ENCODE results near the gene ATIC.

Gene ATIC

DNA sequence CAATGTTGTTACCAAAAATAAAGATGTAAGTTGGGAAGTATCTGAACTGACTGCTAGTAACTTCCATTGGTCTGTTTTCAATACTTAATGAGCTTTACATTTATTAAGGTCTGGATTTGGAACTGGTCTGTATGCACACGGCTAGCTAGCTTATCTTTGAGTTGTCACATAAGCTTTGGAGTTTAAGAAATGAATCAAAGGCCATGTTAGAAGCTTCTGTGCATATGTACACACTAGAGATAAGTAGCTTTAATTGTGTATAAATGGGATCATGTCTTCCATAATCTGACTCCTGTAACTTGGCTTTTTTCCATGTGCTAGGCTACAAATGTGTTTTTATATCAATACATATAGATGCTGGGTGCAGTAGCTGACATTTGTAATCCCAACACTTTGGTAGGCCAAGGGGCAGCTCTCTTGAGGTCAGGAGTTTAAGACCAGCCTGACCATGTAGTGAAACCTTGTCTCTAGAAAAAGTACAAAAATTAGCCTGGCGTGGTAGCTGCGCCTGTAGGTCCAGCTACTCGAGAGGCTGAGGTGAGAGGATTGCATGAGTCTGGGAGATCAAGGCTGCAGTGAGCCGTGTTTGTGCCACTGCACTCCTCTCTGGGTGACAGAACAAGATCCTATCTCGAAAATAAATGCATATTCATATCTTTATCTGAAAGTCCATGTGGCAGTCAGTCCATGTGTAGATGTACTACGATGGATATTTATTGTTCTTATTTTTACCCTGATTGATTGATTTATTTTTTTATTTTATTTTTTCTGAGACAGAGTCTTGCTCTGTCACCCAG is 27.2 kb downstream of the ATIC start:
- TF ChIP-seq Cebpa-rat (IDR thresholded peaks at IDR 0.05) = no peak
- Histone ChIP-seq H3K4me2 (no peak overlapping the region), H3K9me3 (no peaks in the 10 kb centered on the region), H3K4me1 (no peaks in the 10 kb centered on the region), H3K9ac (no peak overlapping the region), H3K4me3 (no peak overlapping the region), H4K20me1 (peaks cover 6% of the 10 kb centered on the region; the same call in 1 of the 2 replicates), H3K27ac (no peak overlapping the region), H3K27me3 (no peaks in the 10 kb centered on the region), H3K36me3 (peaks cover 98% of the 10 kb centered on the region)

DNA sequence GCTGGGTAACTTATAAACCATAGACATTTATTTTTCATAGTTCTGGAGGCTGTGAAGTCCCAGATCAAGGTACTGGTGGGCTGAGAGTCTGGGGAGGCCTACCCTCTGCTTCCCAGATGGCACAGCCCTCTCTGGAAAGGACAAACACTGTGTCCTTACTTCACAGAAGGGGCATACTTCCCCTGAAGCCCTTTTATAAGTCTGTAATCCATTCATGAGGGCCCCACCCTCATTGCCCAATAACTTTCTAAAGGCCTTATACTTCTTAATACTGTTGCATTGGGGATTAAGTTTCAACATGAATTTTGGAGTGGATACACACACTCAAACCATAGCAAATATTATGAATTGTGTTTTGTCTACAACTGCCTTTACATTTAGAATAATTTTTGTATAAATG is 36.0 kb downstream of the ATIC start:
- Histone ChIP-seq H3K4me2 (no peak overlapping the region), H3K4me3 (no peak overlapping the region), H3K9me3 (no peaks in the 10 kb centered on the region), H3K27ac (no peak overlapping the region), H3K36me3 (peaks cover 92% of the 10 kb centered on the region), H3K9ac (no peak overlapping the region), H4K20me1 (no peaks in the 10 kb centered on the region; the same call in 1 of the 2 replicates), H3K4me1 (no peaks in the 10 kb centered on the region), H3K27me3 (no peaks in the 10 kb centered on the region)
- no peak for TF ChIP-seq Cebpa-rat (IDR thresholded peaks at IDR 0.05)

- no peaks in the 10 kb centered on the region for H4K20me1 ChIP-seq
- H3K4me3 ChIP-seq = no peak overlapping the region
- H3K4me1 ChIP-seq = no peaks in the 10 kb centered on the region
- H3K27ac ChIP-seq = no peak overlapping the region
- H3K4me2 ChIP-seq = no peak overlapping the region
- peaks cover 74% of the 10 kb centered on the region for H3K36me3 ChIP-seq
- no peak for TF ChIP-seq Cebpa-rat (IDR thresholded peaks at IDR 0.05)
- no peaks in the 10 kb centered on the region for H3K27me3 ChIP-seq
- no peak overlapping the region for H3K9ac ChIP-seq
- H3K9me3 ChIP-seq = no peaks in the 10 kb centered on the region
These were observed 40.7 kb downstream of the ATIC start for GRCh38 chr2:215352602-215353001.

DNA sequence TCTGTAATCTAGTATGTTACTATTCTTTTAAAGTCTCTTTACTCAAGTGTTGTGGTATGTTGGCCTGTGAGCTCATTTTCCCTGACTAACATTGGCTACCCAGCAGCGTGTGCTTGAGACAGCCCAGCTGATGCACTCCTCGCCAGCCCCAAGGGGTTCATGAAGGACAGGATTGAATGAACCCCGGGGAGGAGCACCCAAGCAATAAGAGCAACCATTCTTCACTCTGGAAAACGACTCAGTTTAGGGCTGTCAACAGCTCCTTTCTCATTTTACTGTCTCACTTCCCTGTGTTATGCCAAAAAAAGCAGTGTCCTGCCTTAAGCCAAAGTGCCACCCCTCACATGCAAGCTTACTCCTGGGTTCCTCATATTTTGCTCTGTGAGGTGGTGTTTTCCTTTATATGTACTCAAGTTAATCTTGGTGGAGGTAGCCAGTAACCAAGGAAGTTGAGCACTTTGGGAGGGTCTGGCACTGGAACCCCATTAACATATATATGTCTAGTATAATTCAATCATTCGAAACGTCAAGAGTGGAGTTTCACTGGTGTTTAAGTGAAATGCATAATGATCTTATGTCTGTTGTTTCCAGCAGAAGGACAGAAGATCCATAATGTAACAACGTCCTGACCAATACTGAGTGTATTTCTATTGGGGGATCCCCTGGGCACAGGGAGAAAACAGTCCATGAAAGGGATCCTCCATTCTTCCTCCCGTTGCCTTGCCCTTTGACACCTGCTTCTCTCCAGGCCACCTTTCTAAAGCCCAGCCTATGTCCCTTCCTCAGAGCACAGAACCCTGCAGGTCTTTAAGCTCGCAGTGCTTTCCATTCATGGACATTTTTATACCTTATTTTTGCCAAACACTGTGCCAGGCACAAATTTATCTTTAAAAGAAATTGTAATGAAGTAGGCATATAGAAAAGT is 43.2 kb downstream of the ATIC start:
- no peaks in the 10 kb centered on the region for H3K4me1 ChIP-seq
- H3K4me2 ChIP-seq = no peak overlapping the region
- H3K9ac ChIP-seq = no peak overlapping the region
- no peaks in the 10 kb centered on the region for H4K20me1 ChIP-seq
- H3K27me3 ChIP-seq = no peaks in the 10 kb centered on the region
- no peak overlapping the region for H3K4me3 ChIP-seq
- no peak overlapping the region for H3K27ac ChIP-seq
- no peaks in the 10 kb centered on the region for H3K9me3 ChIP-seq
- peaks cover 57% of the 10 kb centered on the region for H3K36me3 ChIP-seq
- no peak for TF ChIP-seq Cebpa-rat (IDR thresholded peaks at IDR 0.05)

DNA sequence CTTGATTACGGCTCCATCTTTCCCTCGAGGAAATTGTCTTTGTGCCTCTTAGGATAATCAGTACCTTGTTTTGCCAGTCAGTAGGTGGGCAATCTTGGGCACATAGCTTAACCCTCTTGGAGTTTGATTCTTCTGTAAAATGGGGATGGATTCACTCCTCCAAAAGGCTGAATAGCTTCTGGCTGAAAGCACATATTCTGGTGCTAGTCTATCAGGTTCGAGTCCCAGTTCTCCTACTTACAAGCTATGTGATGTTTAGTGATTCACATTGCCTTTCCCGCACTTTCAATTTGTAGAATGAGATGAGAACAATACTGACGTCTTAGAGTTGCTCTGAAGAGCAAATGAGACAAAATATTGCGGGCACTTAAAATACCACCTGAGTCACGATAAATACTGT is 43.9 kb downstream of the ATIC start:
- no peak for TF ChIP-seq Cebpa-rat (IDR thresholded peaks at IDR 0.05)
- Histone ChIP-seq H3K4me2 (no peak overlapping the region), H3K9ac (no peak overlapping the region), H3K4me3 (no peak overlapping the region), H3K9me3 (no peaks in the 10 kb centered on the region), H3K4me1 (no peaks in the 10 kb centered on the region), H4K20me1 (no peaks in the 10 kb centered on the region), H3K27ac (no peak overlapping the region), H3K27me3 (no peaks in the 10 kb centered on the region), H3K36me3 (peaks cover 49% of the 10 kb centered on the region)

DNA sequence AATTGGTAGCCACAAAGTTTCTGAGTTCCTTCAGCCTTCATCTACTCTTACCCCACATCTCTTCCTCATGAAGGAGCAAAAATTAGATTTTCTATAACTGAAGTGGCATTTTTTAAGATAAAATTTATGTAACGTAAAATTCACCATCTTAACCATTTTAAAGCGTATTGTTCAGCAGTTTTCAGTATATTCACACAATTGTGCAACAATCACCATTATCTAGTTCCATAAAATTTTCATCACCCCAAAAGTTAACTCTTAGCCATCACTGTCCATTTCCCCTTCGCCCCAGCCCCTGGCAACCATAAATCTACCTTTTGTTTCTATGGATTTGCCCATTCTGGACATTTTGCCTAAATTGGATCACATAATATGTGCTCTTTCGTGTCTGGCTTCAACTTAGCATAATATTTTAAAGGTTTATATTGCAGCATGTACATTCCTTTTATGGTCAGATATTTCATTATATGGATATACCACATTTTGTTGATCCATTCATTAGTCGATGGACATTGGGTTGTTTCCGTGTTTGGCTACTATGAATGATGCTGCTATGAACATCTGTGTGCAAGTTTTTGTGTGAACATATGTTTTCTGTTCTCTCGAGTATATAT is 44.6 kb downstream of the ATIC start:
- H3K9ac ChIP-seq = no peak overlapping the region
- H3K4me1 ChIP-seq = no peaks in the 10 kb centered on the region
- no peak overlapping the region for H3K4me3 ChIP-seq
- peaks cover 43% of the 10 kb centered on the region for H3K36me3 ChIP-seq
- H3K9me3 ChIP-seq = no peaks in the 10 kb centered on the region
- H3K4me2 ChIP-seq = no peak overlapping the region
- H4K20me1 ChIP-seq = no peaks in the 10 kb centered on the region
- no peak overlapping the region for H3K27ac ChIP-seq
- no peaks in the 10 kb centered on the region for H3K27me3 ChIP-seq
- no peak for TF ChIP-seq Cebpa-rat (IDR thresholded peaks at IDR 0.05)

DNA sequence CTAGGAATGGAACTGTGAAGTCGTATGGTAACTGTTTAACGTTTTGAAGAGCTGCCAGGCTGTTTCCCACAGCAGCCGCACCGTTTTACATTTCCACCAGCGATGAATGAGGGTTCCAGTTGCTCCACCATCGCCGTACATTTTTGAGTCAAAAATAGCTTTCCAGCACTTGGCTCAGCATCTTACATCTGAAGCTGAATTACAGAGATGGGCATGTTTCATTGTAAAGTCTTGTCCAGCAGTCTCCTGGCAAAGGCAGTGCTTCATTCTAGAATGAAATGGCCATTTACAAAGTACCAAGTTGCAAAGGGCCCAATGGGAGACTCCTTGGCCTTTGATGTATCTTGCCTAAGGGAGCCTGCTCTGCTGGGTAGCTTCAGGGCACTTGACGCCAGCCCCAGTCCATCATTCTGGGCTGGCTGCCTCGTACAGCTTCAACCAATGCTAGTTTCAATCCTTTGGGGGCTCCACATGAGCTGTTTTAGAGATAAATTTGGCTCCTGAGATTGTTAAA is 45.1 kb downstream of the ATIC start:
- Histone ChIP-seq H3K4me1 (no peaks in the 10 kb centered on the region), H3K4me3 (no peak overlapping the region), H3K36me3 (peaks cover 41% of the 10 kb centered on the region), H4K20me1 (no peaks in the 10 kb centered on the region), H3K4me2 (no peak overlapping the region), H3K9ac (no peak overlapping the region), H3K27ac (no peak overlapping the region), H3K27me3 (no peaks in the 10 kb centered on the region), H3K9me3 (no peaks in the 10 kb centered on the region)
- TF ChIP-seq Cebpa-rat (IDR thresholded peaks at IDR 0.05) = no peak

DNA sequence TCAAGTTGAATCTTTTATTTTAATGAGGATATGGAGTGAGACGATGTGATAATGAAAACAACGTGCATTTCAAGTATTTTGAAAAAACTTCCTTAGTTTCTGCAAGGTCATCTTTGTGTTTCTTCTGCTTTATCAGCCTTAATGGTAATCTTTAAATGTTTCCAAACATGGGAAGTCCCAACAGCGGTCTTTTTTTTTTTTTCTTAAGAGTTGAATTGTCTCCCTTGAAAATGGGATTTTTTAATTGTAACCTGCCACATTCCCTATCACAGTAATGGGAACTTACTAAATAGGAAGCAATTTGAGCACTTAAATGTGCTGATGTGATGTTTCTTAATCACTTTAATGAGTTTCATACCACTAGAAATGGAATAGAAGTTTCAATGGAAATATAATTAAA is 45.8 kb downstream of the ATIC start:
- H3K4me3 ChIP-seq = no peak overlapping the region
- H3K4me2 ChIP-seq = no peak overlapping the region
- no peak overlapping the region for H3K27ac ChIP-seq
- H3K4me1 ChIP-seq = no peaks in the 10 kb centered on the region
- TF ChIP-seq Cebpa-rat (IDR thresholded peaks at IDR 0.05) = no peak
- no peak overlapping the region for H3K9ac ChIP-seq
- no peaks in the 10 kb centered on the region for H4K20me1 ChIP-seq
- no peaks in the 10 kb centered on the region for H3K27me3 ChIP-seq
- no peaks in the 10 kb centered on the region for H3K9me3 ChIP-seq
- H3K36me3 ChIP-seq = peaks cover 47% of the 10 kb centered on the region

GRCh38 chr2:215358312-215358845 is 46.5 kb downstream of the ATIC start:
- H3K4me3 ChIP-seq = no peak overlapping the region
- H3K9me3 ChIP-seq = no peaks in the 10 kb centered on the region
- no peak for TF ChIP-seq Cebpa-rat (IDR thresholded peaks at IDR 0.05)
- no peak overlapping the region for H3K4me2 ChIP-seq
- H3K36me3 ChIP-seq = peaks cover 54% of the 10 kb centered on the region
- H3K27me3 ChIP-seq = no peaks in the 10 kb centered on the region
- H3K4me1 ChIP-seq = no peaks in the 10 kb centered on the region
- H3K27ac ChIP-seq = no peak overlapping the region
- no peak overlapping the region for H3K9ac ChIP-seq
- H4K20me1 ChIP-seq = no peaks in the 10 kb centered on the region

All from BLaER1 (cell line).